Anterior cingulate cortex (tissue), 58 donors: ENCODE data around the gene ZCCHC3.

Experiments used
- DNase-seq, 58 donors: peaks; one replicate each; lab custom pipeline; 2025; lab: John Stamatoyannopoulos, UW

The ZCCHC3 gene

DNA sequence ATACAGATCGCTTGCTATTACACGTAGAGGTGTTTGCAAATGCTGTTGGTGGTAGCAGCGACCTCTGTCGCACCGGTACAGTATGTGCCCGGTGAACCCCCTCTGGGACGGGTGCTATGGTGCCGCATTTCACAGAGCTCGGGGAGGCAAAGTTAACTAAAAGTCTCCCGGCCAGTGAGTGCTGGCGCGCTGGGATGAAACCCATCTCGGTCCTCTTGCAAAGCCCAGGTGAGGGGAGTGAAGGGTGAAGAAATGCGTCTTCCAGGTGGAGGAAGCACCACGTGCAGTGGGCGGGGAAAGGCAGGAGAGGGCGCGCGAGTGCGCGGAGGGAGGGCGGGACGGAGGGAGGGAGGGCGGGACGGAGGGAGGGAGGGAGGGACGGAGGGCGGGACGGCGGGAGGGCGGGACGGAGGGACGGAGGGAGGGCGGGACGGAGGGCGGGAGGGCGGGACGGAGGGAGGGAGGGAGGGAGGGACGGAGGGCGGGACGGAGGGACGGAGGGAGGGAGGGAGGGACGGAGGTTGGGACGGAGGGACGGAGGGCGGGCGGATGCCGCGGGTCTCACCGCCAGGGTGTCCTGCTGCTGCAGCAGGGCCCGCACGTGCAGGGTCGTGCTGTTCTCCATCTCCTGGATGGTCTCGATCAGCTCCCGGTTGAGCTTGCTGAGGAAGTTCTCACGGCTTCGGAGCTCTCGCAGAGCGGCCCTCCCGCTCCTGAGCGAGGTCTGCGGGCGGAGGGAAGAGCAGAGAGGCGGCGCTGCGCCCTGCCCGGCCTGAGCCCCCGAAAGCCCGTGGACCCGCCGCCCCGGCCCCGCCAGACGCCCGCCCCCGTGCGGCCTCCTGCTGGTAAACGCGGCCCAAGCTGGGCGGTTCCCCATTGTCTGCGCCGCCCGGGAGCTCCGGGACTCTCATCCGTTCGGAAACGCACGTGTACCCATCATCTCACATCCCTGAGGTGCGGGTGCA is 18.5 kb upstream of the ZCCHC3 start:
- DNase-seq = peak in 1 of 58 donors; percentile 41

- DNase-seq = no peak
Observed at GRCh38 chr20:284172-284571, 13.2 kb upstream of the ZCCHC3 start.

DNA sequence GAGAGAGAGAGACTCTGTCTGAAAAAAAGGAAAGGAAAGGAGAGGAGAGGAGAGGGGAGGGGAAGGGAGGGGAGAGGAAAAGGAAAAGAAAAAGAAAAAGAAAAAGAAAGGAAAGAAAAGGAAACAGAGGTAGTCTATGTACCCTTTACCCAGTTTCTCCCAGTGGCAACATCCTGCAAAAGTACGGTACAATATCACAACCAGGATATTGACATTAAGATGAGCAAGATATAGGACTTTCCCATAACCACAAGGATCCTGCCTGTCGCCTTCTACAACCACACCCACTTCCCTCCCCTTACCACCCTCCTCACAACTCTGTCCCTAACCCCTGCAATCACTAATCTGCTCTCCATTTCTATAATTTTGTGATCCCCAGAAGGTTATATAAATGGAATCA is 10.9 kb upstream of the ZCCHC3 start:
- DNase-seq = no peak

GRCh38 chr20:288956-289692 is 8.2 kb upstream of the ZCCHC3 start:
- DNase-seq = no peak

- DNase-seq = peak in 2 of 58 donors; percentile 8 to 18
Observed at GRCh38 chr20:289693-290083, 7.7 kb upstream of the ZCCHC3 start.

- DNase-seq = peak in 57 of 58 donors; percentile 25 to 90 (median 79)
Observed at GRCh38 chr20:290084-290831, 7.1 kb upstream of the ZCCHC3 start, which contains the start of gene C20orf96. TSS of gene C20orf96 (minus strand) at chr20:290750. CDS start at chr20:290610, 140 bp downstream.

- no peak for DNase-seq
Observed at GRCh38 chr20:294602-295001, 2.8 kb upstream of the ZCCHC3 start.

- DNase-seq = no peak
Observed at GRCh38 chr20:295804-296203, 1.6 kb upstream of the ZCCHC3 start.

DNA sequence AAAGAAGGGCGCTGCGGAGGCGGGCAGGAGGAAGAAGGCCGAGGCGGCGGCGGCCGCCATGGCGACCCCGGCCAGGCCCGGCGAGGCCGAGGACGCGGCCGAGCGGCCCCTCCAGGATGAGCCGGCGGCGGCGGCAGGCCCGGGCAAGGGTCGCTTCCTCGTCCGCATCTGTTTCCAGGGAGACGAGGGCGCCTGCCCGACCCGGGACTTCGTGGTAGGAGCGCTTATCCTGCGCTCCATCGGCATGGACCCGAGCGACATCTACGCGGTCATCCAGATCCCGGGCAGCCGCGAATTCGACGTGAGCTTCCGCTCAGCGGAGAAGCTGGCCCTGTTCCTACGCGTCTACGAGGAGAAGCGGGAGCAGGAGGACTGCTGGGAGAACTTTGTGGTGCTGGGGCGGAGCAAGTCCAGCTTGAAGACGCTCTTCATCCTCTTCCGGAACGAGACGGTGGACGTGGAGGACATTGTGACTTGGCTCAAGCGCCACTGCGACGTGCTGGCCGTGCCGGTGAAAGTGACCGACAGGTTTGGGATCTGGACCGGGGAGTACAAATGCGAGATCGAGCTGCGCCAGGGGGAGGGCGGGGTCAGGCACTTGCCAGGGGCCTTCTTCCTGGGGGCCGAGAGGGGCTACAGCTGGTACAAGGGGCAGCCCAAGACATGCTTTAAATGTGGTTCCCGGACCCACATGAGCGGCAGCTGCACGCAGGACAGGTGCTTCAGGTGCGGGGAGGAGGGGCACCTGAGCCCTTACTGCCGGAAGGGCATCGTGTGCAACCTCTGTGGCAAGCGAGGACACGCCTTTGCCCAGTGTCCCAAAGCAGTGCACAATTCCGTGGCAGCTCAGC is 780 bp downstream of the ZCCHC3 start:
- DNase-seq = peak in 53 of 58 donors; percentile 7 to 71 (median 41)

- peak in 1 of 58 donors; percentile 14 for DNase-seq
Observed at GRCh38 chr20:298776-299391, 1.5 kb downstream of the ZCCHC3 start.

- peak in 1 of 58 donors; percentile 14 for DNase-seq
Observed at GRCh38 chr20:300345-300990, 3.1 kb downstream of the ZCCHC3 start.

DNA sequence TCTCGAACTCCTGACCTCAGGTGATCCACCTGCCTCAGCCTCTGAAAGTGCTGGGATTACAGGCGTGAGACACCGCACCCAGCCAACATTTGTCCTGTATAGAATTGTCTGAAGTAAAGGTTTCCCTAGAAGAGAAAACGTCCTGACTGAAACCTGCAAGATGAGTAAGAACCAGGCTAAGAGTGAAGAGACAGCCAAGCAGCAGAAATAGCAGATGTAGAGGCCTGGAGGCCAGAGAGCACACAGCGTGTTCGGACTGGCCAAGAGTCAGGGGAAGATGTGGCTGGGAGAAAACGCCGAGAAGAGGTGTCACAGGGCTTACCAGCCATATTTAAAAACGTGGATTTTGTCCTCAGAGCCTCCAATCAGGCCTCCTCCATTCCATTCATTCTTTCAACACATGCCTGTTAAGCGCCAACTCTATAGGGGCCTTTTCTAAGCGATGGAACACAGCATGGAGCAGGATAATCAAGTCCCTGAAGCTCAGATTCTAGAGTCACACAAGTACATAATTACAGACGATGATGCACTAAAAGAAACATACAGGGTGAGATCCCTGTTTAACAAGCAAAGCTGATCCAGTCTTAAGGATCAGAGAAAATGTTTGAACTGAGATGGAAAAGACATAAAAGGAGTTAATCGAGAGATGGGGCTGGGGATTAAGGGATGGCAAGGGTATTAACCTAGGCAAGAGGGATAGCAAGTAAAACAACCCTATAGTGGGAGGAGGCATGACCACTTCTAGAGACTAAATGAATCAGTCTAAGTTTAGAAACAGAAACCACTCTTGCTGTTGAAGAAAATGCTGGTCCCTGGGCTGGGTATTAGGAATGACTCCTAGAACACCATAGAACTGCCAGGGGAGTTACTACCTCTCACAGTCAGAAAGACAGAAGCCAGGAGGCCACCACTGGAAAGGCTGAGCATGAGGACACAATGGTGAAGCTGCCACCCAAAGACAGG is 4.8 kb downstream of the ZCCHC3 start:
- DNase-seq = no peak

DNA sequence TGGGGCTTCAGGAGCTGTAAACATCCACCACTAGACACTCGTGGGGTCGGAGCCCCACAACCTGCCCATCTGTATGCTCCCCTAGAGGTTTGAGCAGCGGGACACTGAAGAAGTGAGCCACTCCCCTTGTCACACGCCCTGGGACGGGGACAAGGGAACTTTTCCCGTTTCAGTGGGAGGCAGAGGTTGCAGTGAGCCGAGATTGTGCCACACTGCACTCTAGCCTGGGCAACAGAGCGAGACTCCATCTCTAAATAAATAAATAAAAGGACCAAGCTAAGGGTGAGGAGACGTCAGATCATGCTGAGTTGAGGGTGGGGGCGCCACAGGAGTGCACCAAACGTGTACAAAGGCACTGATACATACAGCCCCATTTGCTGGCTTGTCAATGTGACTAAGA is 8.4 kb downstream of the ZCCHC3 start:
- DNase-seq = no peak

DNA sequence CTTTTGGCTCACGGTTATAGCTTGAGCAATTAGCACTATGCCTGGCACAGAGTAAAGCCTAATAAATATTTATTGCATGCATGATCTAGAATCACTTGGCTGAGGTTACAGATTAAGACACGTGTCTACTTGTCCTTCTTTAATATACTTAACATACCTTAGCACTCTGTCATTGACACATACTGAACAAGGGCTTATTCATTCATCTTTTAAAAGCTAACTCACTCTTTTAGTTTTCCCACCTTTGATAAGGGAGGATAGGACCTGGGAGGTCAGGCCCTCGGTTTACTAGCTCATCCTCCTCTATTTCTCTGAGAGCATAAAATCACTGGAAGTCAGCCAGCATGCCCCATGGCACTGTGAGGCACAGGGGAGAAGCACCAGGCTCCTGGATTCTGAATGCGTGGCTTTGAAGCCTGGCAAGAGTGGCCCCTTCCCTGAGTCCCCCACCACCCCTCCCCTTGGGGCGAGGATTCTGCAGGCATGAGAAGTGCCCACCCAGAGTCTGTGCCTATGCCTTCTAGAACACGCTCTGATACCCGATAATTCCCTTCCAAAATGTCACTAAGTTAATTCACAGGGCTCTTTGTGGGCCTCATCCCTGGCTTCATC is 11.2 kb downstream of the ZCCHC3 start:
- no peak for DNase-seq

GRCh38 chr20:309306-309840 is 12.0 kb downstream of the ZCCHC3 start:
- DNase-seq = peak in 2 of 58 donors; percentile 64 to 66

DNA sequence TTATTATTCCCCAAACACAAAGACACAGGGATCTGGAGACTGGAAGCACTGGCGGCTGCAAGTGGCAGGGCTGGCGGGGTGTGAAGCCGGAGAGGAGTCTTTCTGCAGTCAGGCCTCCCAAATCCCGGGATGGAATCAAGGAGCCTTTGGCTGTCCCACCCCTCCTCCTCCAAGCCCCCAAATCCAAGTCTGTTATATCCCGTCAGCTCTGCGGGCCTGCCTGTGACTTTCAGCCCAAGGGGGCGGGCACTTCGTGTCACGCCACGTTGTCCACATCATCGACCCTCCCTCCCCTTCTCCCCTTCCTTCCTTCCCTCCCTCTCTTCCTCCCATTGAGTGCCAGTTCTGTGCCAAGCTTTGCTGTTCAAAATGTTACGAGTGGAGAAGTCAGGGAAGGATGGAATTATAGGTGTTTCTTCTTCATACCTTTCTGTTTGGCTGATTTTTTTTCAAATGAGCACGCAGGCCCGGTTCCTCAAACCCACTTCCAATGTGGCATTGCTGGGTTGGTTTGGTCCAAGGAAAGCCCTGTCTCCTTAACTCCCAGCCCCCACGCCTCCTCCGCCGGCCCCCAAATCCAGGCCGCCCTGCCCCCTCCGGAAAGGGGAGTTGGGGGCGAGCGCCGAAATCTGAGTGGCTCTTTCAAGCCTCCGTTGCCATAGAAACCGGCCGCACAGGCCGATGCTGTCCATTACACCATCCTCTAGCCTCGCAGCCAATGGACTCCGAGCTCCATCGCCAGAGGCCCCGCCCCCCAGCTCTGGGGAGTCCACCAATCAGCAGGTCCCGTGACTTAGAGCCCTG is 12.7 kb downstream of the ZCCHC3 start:
- DNase-seq = peak; percentile 82 to 100 (median 99)
